IMR-90 (cell line): ENCODE measurements around the gene CACNA2D3. TPM values are rescaled to one million over a fixed set of nuclear protein-coding genes. Genes with fewer than 3 reads are reported as not detected.

ENCODE experiments used
- ATAC-seq: fragments of 200-7000 bp; cut with Tn5 transposase; 2 replicates; pipeline ENCODE4 v1.9.1; 2020; ENCODE audit warnings: low read depth, mild to moderate bottlenecking, moderate library complexity
- BruUV-seq: library from RNA; stranded (reverse); fragments of 400-500 nt; replicated peaks from 2 replicates; lab custom pipeline; 2021; lab: Mats Ljungman, UMichigan
- CTCF ChIA-PET: fragments of 300-600 bp; formaldehyde crosslinking; extraction: SDS; loops from one replicate; lab custom pipeline; 2021; ENCODE audit warnings: antibody characterized with exemption; lab: Yijun Ruan, JAX
- POLR2A ChIA-PET: fragments of 300-600 bp; sonication (Branson Sonifier 250); formaldehyde crosslinking; loops from one replicate; lab custom pipeline; 2022; ENCODE audit warnings: antibody characterized with exemption; ENCODE audit not compliant: unreplicated experiment; lab: Charles Lee
- DNase-seq: peaks from one replicate; pipeline ENCODE4 v3.0.0; 2013
- H2AFZ ChIP-seq: replicated peaks from 2 replicates; pipeline ENCODE3; 2013; ENCODE audit warnings: low read length, mild to moderate bottlenecking; ENCODE audit not compliant: poor library complexity
- H2AK5ac ChIP-seq: 2 replicates; pipeline ENCODE4 v1.6.1; 2013; ENCODE audit warnings: low read depth, low read length, inconsistent platforms
- H2AK9ac ChIP-seq: replicated peaks from 2 replicates; pipeline ENCODE3; 2013; ENCODE audit warnings: mild to moderate bottlenecking, low read depth, low read length, moderate library complexity; ENCODE audit not compliant: poor library complexity
- H2BK120ac ChIP-seq: 2 replicates; pipeline ENCODE4 v1.6.1; 2013; ENCODE audit warnings: low read depth, low read length, inconsistent platforms
- H2BK15ac ChIP-seq: 3 replicates; pipeline ENCODE4 v1.6.1; 2013; ENCODE audit warnings: low read depth, low read length, inconsistent platforms
- H2BK20ac ChIP-seq: 2 replicates; pipeline ENCODE4 v1.6.1; 2013; ENCODE audit warnings: low read depth, mild to moderate bottlenecking, inconsistent platforms, low read length, moderate library complexity
- H2BK5ac ChIP-seq: 2 replicates; pipeline ENCODE4 v1.6.1; 2013; ENCODE audit warnings: mild to moderate bottlenecking, low read depth, low read length, inconsistent platforms; ENCODE audit not compliant: poor library complexity, severe bottlenecking
- H3K14ac ChIP-seq: replicated peaks from 2 replicates; pipeline ENCODE4 v1.6.1; 2013; ENCODE audit warnings: low read depth, low read length, inconsistent platforms
- H3K18ac ChIP-seq: 2 replicates; pipeline ENCODE4 v1.6.1; 2013; ENCODE audit warnings: low read depth, low read length, control low read depth
- H3K23ac ChIP-seq: 2 replicates; pipeline ENCODE4 v1.6.1; 2013; ENCODE audit warnings: low read depth, low read length, inconsistent platforms
- H3K27ac ChIP-seq: 2 replicates; pipeline ENCODE4 v1.5.1; 2013; ENCODE audit warnings: mild to moderate bottlenecking, control low read depth, low read length; ENCODE audit not compliant: insufficient read depth
- H3K27me3 ChIP-seq: 2 replicates; pipeline ENCODE4 v1.6.1; 2013; ENCODE audit warnings: low read length; ENCODE audit not compliant: control insufficient read depth, insufficient read depth
- H3K36me3 ChIP-seq: 2 replicates; pipeline ENCODE4 v1.6.1; 2013; ENCODE audit warnings: low read length, mixed read lengths; ENCODE audit not compliant: control insufficient read depth, insufficient read depth
- H3K4ac ChIP-seq: 2 replicates; pipeline ENCODE4 v1.6.1; 2013; ENCODE audit warnings: low read depth, low read length, inconsistent platforms
- H3K4me1 ChIP-seq: 2 replicates; pipeline ENCODE4 v1.6.1; 2013; ENCODE audit warnings: low read length, mixed read lengths; ENCODE audit not compliant: control insufficient read depth, insufficient read depth
- H3K4me2 ChIP-seq: 2 replicates; pipeline ENCODE4 v1.6.1; 2013; ENCODE audit warnings: low read depth, mild to moderate bottlenecking, control low read depth, low read length, moderate library complexity
- H3K4me3 ChIP-seq: 2 replicates; pipeline ENCODE4 v1.5.1; 2013; ENCODE audit warnings: low read depth, mild to moderate bottlenecking, control low read depth, low read length, moderate library complexity; ENCODE audit not compliant: insufficient read depth
- H3K56ac ChIP-seq: 2 replicates; pipeline ENCODE4 v1.6.1; 2013; ENCODE audit warnings: low read length, inconsistent platforms; ENCODE audit not compliant: insufficient read depth; ENCODE audit errors: extremely low read depth
- H3K79me1 ChIP-seq, 2 experiments: 2 replicates each; pipeline ENCODE4 v1.6.1; 2013; ENCODE audit warnings: low read length in 2 of 2, inconsistent platforms in 1 of 2, low read depth in 1 of 2
- H3K9ac ChIP-seq: 2 replicates; pipeline ENCODE4 v1.6.1; 2013; ENCODE audit warnings: low read depth, low read length, control low read depth
- H3K9me1 ChIP-seq: 2 replicates; pipeline ENCODE4 v1.6.1; 2013; ENCODE audit warnings: low read length, inconsistent platforms; ENCODE audit not compliant: insufficient read depth
- H3K9me3 ChIP-seq: 2 replicates; pipeline ENCODE4 v1.6.1; 2013; ENCODE audit warnings: low read length; ENCODE audit not compliant: control insufficient read depth, insufficient read depth
- H4K20me1 ChIP-seq: 2 replicates; pipeline ENCODE4 v1.6.1; 2013; ENCODE audit warnings: low read length, inconsistent platforms; ENCODE audit not compliant: insufficient read depth
- H4K5ac ChIP-seq: 2 replicates; pipeline ENCODE4 v1.6.1; 2013; ENCODE audit warnings: mild to moderate bottlenecking, low read depth, low read length, control low read depth
- H4K8ac ChIP-seq, 2 experiments: 2 replicates each; pipeline ENCODE4 v1.6.1; 2013; ENCODE audit warnings: low read depth in 2 of 2, low read length in 2 of 2, control low read depth in 1 of 2, inconsistent platforms in 1 of 2
- H4K91ac ChIP-seq: 2 replicates; pipeline ENCODE4 v1.6.1; 2013; ENCODE audit warnings: low read depth, low read length, inconsistent platforms; ENCODE audit not compliant: insufficient read depth
- BHLHE40 ChIP-seq: fragments of 150-350 bp; IDR thresholded peaks from 2 replicates; pipeline ENCODE4 v1.6.1; 2016; ENCODE audit warnings: mild to moderate bottlenecking, low read depth, low read length
- CEBPB ChIP-seq: IDR thresholded peaks from 2 replicates; pipeline ENCODE4 v1.6.1; 2012; ENCODE audit warnings: low read depth, low read length, improper control_type of control experiment
- CHD1 ChIP-seq: IDR thresholded peaks from 2 replicates; pipeline ENCODE4 v1.6.1; 2012; ENCODE audit warnings: low read depth, low read length, improper control_type of control experiment
- FOS ChIP-seq: fragments of 150-350 bp; IDR thresholded peaks from 2 replicates; pipeline ENCODE4 v1.6.1; 2016; ENCODE audit warnings: low read depth, low read length
- MAFK ChIP-seq: IDR thresholded peaks from 2 replicates; pipeline ENCODE4 v1.6.1; 2012; ENCODE audit warnings: low read depth, low read length, improper control_type of control experiment
- MAZ ChIP-seq: IDR thresholded peaks from 2 replicates; pipeline ENCODE4 v1.6.1; 2012; ENCODE audit warnings: low read depth, mild to moderate bottlenecking, low read length, improper control_type of control experiment, moderate library complexity, borderline replicate concordance
- MXI1 ChIP-seq: IDR thresholded peaks from 2 replicates; pipeline ENCODE4 v1.6.1; 2012; ENCODE audit warnings: low read depth, mild to moderate bottlenecking, low read length, moderate library complexity, borderline replicate concordance
- NFE2L2 ChIP-seq: fragments of 150-350 bp; IDR thresholded peaks from 2 replicates; pipeline ENCODE4 v1.6.1; 2016; ENCODE audit warnings: low read depth, mild to moderate bottlenecking, low read length
- POLR2A ChIP-seq: IDR thresholded peaks from 2 replicates; pipeline ENCODE4 v1.6.1; 2012; ENCODE audit warnings: mild to moderate bottlenecking, low read depth, low read length
- RAD21 ChIP-seq: IDR thresholded peaks from 2 replicates; pipeline ENCODE4 v1.6.1; 2012; ENCODE audit warnings: low read length, improper control_type of control experiment
- RCOR1 ChIP-seq: IDR thresholded peaks from 2 replicates; pipeline ENCODE4 v1.6.1; 2012; ENCODE audit warnings: mild to moderate bottlenecking, low read length, improper control_type of control experiment; ENCODE audit not compliant: insufficient replicate concordance
- RFX5 ChIP-seq: IDR thresholded peaks from 2 replicates; pipeline ENCODE4 v1.8.0; 2012; ENCODE audit warnings: low read depth, mild to moderate bottlenecking, low read length, moderate library complexity
- SMC3 ChIP-seq: fragments of 150-350 bp; IDR thresholded peaks from 2 replicates; pipeline ENCODE4 v1.6.1; 2016; ENCODE audit warnings: low read depth, mild to moderate bottlenecking, antibody characterized with exemption, low read length, moderate library complexity
- WGBS, 2 experiments: methylation state at CpG; one replicate each; pipeline versions ENCODE4 v1.1.5 to v1.1.7; 2013; ENCODE audit warnings: missing lambda C conversion rate in 2 of 2; ENCODE audit not compliant: insufficient read length in 1 of 2; ENCODE audit errors: extremely low coverage in 2 of 2; 5-methylcytosine and 5-hydroxymethylcytosine counted together
- dilution Hi-C: fragments of 300-500 bp; cut with HindIII; formaldehyde crosslinking; loops from one replicate; pipeline ENCODE4 v1.14.3; 2018; ENCODE audit warnings: low sequenced_read_pairs; ENCODE audit not compliant: unreplicated experiment
- in situ Hi-C: fragments of 300-500 bp; cut with MboI; formaldehyde crosslinking; loops from 3 replicates; pipeline ENCODE4 v1.14.3; 2019; ENCODE audit warnings: low sequenced_read_pairs, inconsistent platforms, mixed read lengths
- intact Hi-C: fragments of 100-400 bp; cut with micrococcal nuclease; formaldehyde crosslinking; loops from 2 replicates; pipeline ENCODE4 v1.10.0; 2022
- polyA plus RNA-seq, 3 experiments: library from polyadenylated mRNA; depleted of rRNA; stranded (reverse); fragments of >200 nt; gene quantifications; 2 replicates each; pipeline ENCODE4 v1.2.3, GENCODE V29; 2012; ENCODE audit warnings: low replicate concordance in 1 of 3
- total RNA-seq: library from RNA; depleted of rRNA; stranded (reverse); fragments of >200 nt; gene quantifications from 2 replicates; pipeline ENCODE4 v1.2.3, GENCODE V29; 2012
- TF ChIP-seq, protein P1 (sequence below): fragments of 150-350 bp; IDR thresholded peaks from 2 replicates; pipeline ENCODE4 v1.6.1; 2016; ENCODE audit warnings: low read depth, mild to moderate bottlenecking, low read length, moderate library complexity, borderline replicate concordance
- TF ChIP-seq, protein P2 (sequence below): conservative IDR thresholded peaks from 2 replicates; pipeline ENCODE4 v1.5.1; 2012; ENCODE audit warnings: mild to moderate bottlenecking, low read depth, low read length, improper control_type of control experiment
- TF ChIP-seq, protein P3 (sequence below): fragments of 150-350 bp; IDR thresholded peaks from 2 replicates; pipeline ENCODE4 v1.6.1; 2017; ENCODE audit warnings: mild to moderate bottlenecking, antibody characterized with exemption, low read length, low read depth

CACNA2D3 gene
- total and polyA plus RNA-seq, 2 of the 4 experiments (the other 2 are of a cell fraction): 0.36 to 0.41 TPM

DNA sequence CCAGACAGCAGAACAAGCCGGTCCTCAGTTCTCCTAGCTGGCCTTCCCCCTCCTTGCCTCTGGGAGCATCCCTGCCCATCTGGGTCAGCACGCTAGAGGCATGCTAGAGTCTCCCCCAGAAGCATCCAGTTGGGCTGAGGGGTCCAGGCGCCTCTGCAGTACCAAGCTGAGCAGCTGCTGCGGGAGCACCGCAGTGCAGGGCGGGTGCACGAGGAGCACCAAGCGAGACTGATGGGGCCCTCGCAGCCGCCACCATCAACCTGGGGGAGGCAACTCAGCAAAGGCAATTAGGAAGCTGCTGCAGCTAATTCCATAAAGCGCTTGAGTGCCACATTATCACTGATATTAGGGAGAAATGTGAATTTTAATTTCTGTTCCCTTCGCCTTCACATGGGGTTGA, 12.4 kb downstream of the CACNA2D3 start:
- Histone ChIP-seq H3K4ac (no peak overlapping the region), H3K27ac (no peak overlapping the region), H4K20me1 (no peaks in the 10 kb centered on the region), H3K9me1 (no peaks in the 10 kb centered on the region), H2AFZ (no peak overlapping the region), H3K27me3 (no peaks in the 10 kb centered on the region), H4K5ac (no peak overlapping the region), H3K4me3 (no peak overlapping the region), H2BK120ac (no peak overlapping the region), H2BK20ac (no peak overlapping the region), H3K56ac (no peak overlapping the region), H3K9me3 (no peaks in the 10 kb centered on the region), H4K91ac (no peak overlapping the region), H2AK9ac (no peak overlapping the region), H3K9ac (no peak overlapping the region), H3K79me1 (no peaks in the 10 kb centered on the region), H4K8ac (no peak overlapping the region), H2BK5ac (no peak overlapping the region), H2AK5ac (no peak overlapping the region), H2BK15ac (no peak overlapping the region), H3K23ac (no peak overlapping the region), H3K4me1 (no peaks in the 10 kb centered on the region), H3K36me3 (no peaks in the 10 kb centered on the region), H3K4me2 (no peak overlapping the region), H3K18ac (no peak overlapping the region), H3K14ac (no peak overlapping the region)
- dilution Hi-C loops: no loop called here
- in situ Hi-C loops: no loop called here
- ATAC-seq: no peak
- DNase-seq: no peak
- intact Hi-C loops: no loop called here
- ChIA-PET CTCF (no interaction called here), POLR2A (no interaction called here)
- WGBS, 2 experiments: 60% methylated on average over 6 of the region's 12 CpGs; no CpG with 5 or more reads in 1 of the 2 experiments
- BruUV-seq: no TSS peak
- TF ChIP-seq MAFK (no peak), MAZ (no peak), RFX5 (no peak), SMC3 (no peak), FOS (no peak), MXI1 (no peak), NFE2L2 (no peak), CEBPB (no peak), CHD1 (no peak), BHLHE40 (no peak), RCOR1 (no peak), RAD21 (no peak), POLR2A (no peak)
- TF ChIP-seq, protein P1, sequence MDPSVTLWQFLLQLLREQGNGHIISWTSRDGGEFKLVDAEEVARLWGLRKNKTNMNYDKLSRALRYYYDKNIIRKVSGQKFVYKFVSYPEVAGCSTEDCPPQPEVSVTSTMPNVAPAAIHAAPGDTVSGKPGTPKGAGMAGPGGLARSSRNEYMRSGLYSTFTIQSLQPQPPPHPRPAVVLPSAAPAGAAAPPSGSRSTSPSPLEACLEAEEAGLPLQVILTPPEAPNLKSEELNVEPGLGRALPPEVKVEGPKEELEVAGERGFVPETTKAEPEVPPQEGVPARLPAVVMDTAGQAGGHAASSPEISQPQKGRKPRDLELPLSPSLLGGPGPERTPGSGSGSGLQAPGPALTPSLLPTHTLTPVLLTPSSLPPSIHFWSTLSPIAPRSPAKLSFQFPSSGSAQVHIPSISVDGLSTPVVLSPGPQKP: no peak
- TF ChIP-seq, protein P2, sequence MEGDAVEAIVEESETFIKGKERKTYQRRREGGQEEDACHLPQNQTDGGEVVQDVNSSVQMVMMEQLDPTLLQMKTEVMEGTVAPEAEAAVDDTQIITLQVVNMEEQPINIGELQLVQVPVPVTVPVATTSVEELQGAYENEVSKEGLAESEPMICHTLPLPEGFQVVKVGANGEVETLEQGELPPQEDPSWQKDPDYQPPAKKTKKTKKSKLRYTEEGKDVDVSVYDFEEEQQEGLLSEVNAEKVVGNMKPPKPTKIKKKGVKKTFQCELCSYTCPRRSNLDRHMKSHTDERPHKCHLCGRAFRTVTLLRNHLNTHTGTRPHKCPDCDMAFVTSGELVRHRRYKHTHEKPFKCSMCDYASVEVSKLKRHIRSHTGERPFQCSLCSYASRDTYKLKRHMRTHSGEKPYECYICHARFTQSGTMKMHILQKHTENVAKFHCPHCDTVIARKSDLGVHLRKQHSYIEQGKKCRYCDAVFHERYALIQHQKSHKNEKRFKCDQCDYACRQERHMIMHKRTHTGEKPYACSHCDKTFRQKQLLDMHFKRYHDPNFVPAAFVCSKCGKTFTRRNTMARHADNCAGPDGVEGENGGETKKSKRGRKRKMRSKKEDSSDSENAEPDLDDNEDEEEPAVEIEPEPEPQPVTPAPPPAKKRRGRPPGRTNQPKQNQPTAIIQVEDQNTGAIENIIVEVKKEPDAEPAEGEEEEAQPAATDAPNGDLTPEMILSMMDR: no peak
- TF ChIP-seq, protein P3, sequence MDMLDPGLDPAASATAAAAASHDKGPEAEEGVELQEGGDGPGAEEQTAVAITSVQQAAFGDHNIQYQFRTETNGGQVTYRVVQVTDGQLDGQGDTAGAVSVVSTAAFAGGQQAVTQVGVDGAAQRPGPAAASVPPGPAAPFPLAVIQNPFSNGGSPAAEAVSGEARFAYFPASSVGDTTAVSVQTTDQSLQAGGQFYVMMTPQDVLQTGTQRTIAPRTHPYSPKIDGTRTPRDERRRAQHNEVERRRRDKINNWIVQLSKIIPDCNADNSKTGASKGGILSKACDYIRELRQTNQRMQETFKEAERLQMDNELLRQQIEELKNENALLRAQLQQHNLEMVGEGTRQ: no peak
